Measurements from ENCODE around the gene CD55. TPM values are rescaled to one million over a fixed set of nuclear protein-coding genes. Genes with fewer than 3 reads are reported as not detected.
A peak's percentile ranks its signal among the peaks of the same experiment; 100 is the strongest.

The CD55 gene
- total RNA-seq, 2 donors from 2014 or later: 22.8 to 30.2 TPM

GRCh38 chr1:207309745-207310273 lies 11.7 kb upstream of the CD55 start:
- H3K27ac ChIP-seq: no peak overlapping the region
- no peak overlapping the region for H3K4me3 ChIP-seq
- intact Hi-C loops (cut with DNase I): no loop called here
- no peaks in the 10 kb centered on the region for H3K36me3 ChIP-seq
- H3K27me3 ChIP-seq (replicated peaks; ENCODE audit: insufficient read depth): no peaks in the 10 kb centered on the region
- 17% methylated on average over 4 of the region's 4 CpGs for WGBS
- DNase-seq (ENCODE audit: low spot score): peak; percentile 26
- H3K9me3 ChIP-seq: no peaks in the 10 kb centered on the region
- TF ChIP-seq POLR2AphosphoS5 (IDR thresholded peaks at IDR 0.05) (peak; percentile 61), POLR2A (IDR thresholded peaks at IDR 0.05) (no peak), CTCF (IDR thresholded peaks at IDR 0.05) (no peak)
- H3K4me1 ChIP-seq (replicated peaks): no peaks in the 10 kb centered on the region

- no peaks in the 10 kb centered on the region for H3K36me3 ChIP-seq
- 79% methylated on average over 3 of the region's 3 CpGs for WGBS
- intact Hi-C loops (cut with DNase I): no loop called here
- no peak for TF ChIP-seq POLR2AphosphoS5 (IDR thresholded peaks at IDR 0.05)
- TF ChIP-seq POLR2A (IDR thresholded peaks at IDR 0.05): no peak
- no peak for TF ChIP-seq CTCF (IDR thresholded peaks at IDR 0.05)
- no peaks in the 10 kb centered on the region for H3K27me3 ChIP-seq (replicated peaks; ENCODE audit: insufficient read depth)
- H3K27ac ChIP-seq: no peak overlapping the region
- no peaks in the 10 kb centered on the region for H3K9me3 ChIP-seq
- no peaks in the 10 kb centered on the region for H3K4me1 ChIP-seq (replicated peaks)
- DNase-seq (ENCODE audit: low spot score): no peak
- H3K4me3 ChIP-seq: no peak overlapping the region
Observed at GRCh38 chr1:207311888-207312603, 9.4 kb upstream of the CD55 start.

- TF ChIP-seq POLR2AphosphoS5 (IDR thresholded peaks at IDR 0.05) (no peak), POLR2A (IDR thresholded peaks at IDR 0.05) (no peak), CTCF (IDR thresholded peaks at IDR 0.05) (no peak)
- Histone ChIP-seq H3K36me3 (no peaks in the 10 kb centered on the region), H3K27ac (no peak overlapping the region), H3K9me3 (no peaks in the 10 kb centered on the region), H3K27me3 (replicated peaks; ENCODE audit: insufficient read depth) (no peaks in the 10 kb centered on the region), H3K4me3 (no peak overlapping the region), H3K4me1 (replicated peaks) (no peaks in the 10 kb centered on the region)
- WGBS: 70% methylated on average over 1 of the region's 1 CpG
- intact Hi-C loops (cut with DNase I): no loop called here
- no peak for DNase-seq (ENCODE audit: low spot score)
Observed at GRCh38 chr1:207312604-207312920, 8.9 kb upstream of the CD55 start.

GRCh38 chr1:207313131-207313530 lies 8.3 kb upstream of the CD55 start:
- DNase-seq (ENCODE audit: low spot score): no peak
- intact Hi-C loops (cut with DNase I): no loop called here
- no peaks in the 10 kb centered on the region for H3K9me3 ChIP-seq
- no peak for TF ChIP-seq POLR2A (IDR thresholded peaks at IDR 0.05)
- TF ChIP-seq POLR2AphosphoS5 (IDR thresholded peaks at IDR 0.05): no peak
- no peak for TF ChIP-seq CTCF (IDR thresholded peaks at IDR 0.05)
- no peaks in the 10 kb centered on the region for H3K4me1 ChIP-seq (replicated peaks)
- no peak overlapping the region for H3K4me3 ChIP-seq
- no peaks in the 10 kb centered on the region for H3K27me3 ChIP-seq (replicated peaks; ENCODE audit: insufficient read depth)
- H3K36me3 ChIP-seq: no peaks in the 10 kb centered on the region
- H3K27ac ChIP-seq: no peak overlapping the region

GRCh38 chr1:207314816-207315215 lies 6.7 kb upstream of the CD55 start:
- H3K4me1 ChIP-seq (replicated peaks): no peaks in the 10 kb centered on the region
- H3K36me3 ChIP-seq: no peaks in the 10 kb centered on the region
- TF ChIP-seq POLR2AphosphoS5 (IDR thresholded peaks at IDR 0.05) (no peak), POLR2A (IDR thresholded peaks at IDR 0.05) (no peak), CTCF (IDR thresholded peaks at IDR 0.05) (no peak)
- no peaks in the 10 kb centered on the region for H3K27me3 ChIP-seq (replicated peaks; ENCODE audit: insufficient read depth)
- no peaks in the 10 kb centered on the region for H3K9me3 ChIP-seq
- no peak overlapping the region for H3K4me3 ChIP-seq
- intact Hi-C loops (cut with DNase I): no loop called here
- DNase-seq (ENCODE audit: low spot score): no peak
- no peak overlapping the region for H3K27ac ChIP-seq

Data from prostate gland (tissue), 2 donors.